SK-N-SH treated with all-trans-retinoic acid at 6 μM for 48 hours (cell line): ENCODE results near the gene DIP2B.

Source experiments
- ATAC-seq: fragments of 200-7000 bp; cut with Tn5 transposase; 3 replicates; pipeline ENCODE4 v1.9.1; 2020; ENCODE audit warnings: mild to moderate bottlenecking, moderate library complexity
- ARNTL ChIP-seq: fragments of 450-650 bp; formaldehyde crosslinking; IDR thresholded peaks from 2 replicates; pipeline ENCODE4 v1.5.0; 2020; ENCODE audit warnings: low read depth, mild to moderate bottlenecking, moderate library complexity, borderline replicate concordance
- BACH2 ChIP-seq: fragments of 250-450 bp; sonication (Bioruptor Pico); IDR thresholded peaks from 2 replicates; pipeline ENCODE4 v1.9.0; 2021; ENCODE audit warnings: mild to moderate bottlenecking, borderline replicate concordance
- CREB5 ChIP-seq: fragments of 250-450 bp; sonication (Bioruptor Pico); IDR thresholded peaks from 2 replicates; pipeline ENCODE4 v1.5.1; 2020; ENCODE audit warnings: low read depth, mild to moderate bottlenecking, moderate library complexity
- CSDC2 ChIP-seq: fragments of 250-450 bp; sonication (Bioruptor Pico); IDR thresholded peaks from 2 replicates; pipeline ENCODE4 v1.5.0; 2020; ENCODE audit warnings: mild to moderate bottlenecking, moderate library complexity
- CSRNP3 ChIP-seq: fragments of 250-450 bp; sonication (Bioruptor Pico); IDR thresholded peaks from 2 replicates; pipeline ENCODE4 v1.5.1; 2021; ENCODE audit warnings: mild to moderate bottlenecking, moderate library complexity
- GLIS3 ChIP-seq: fragments of 250-450 bp; sonication (Bioruptor Pico); IDR thresholded peaks from 2 replicates; pipeline ENCODE4 v1.5.0; 2020; ENCODE audit warnings: mild to moderate bottlenecking, moderate library complexity
- ISL1 ChIP-seq: fragments of 250-450 bp; sonication (Bioruptor Pico); IDR thresholded peaks from 2 replicates; pipeline ENCODE4 v2.1.2; 2022; ENCODE audit warnings: mild to moderate bottlenecking, moderate library complexity
- OSR1 ChIP-seq: fragments of 250-450 bp; sonication (Bioruptor Pico); IDR thresholded peaks from 2 replicates; pipeline ENCODE4 v1.8.0; 2022; ENCODE audit warnings: moderate library complexity, mild to moderate bottlenecking, inconsistent platforms
- PATZ1 ChIP-seq: fragments of 250-450 bp; sonication (Bioruptor Pico); IDR thresholded peaks from 2 replicates; pipeline ENCODE4 v1.8.0; 2020; ENCODE audit warnings: mild to moderate bottlenecking, moderate library complexity, borderline replicate concordance
- POU6F1 ChIP-seq: fragments of 250-450 bp; sonication (Bioruptor Pico); IDR thresholded peaks from 2 replicates; pipeline ENCODE4 v1.8.0; 2021; ENCODE audit warnings: low read depth, mild to moderate bottlenecking, moderate library complexity, borderline replicate concordance
- RARB ChIP-seq: fragments of 250-450 bp; sonication (Bioruptor Pico); IDR thresholded peaks from 2 replicates; pipeline ENCODE4 v1.8.0; 2021; ENCODE audit warnings: mild to moderate bottlenecking, moderate library complexity
- SNAI2 ChIP-seq: fragments of 250-450 bp; sonication (Bioruptor Pico); IDR thresholded peaks from 2 replicates; pipeline ENCODE4 v1.5.0; 2020; ENCODE audit warnings: mild to moderate bottlenecking, moderate library complexity
- TCF4 ChIP-seq: fragments of 250-450 bp; sonication (Bioruptor Pico); IDR thresholded peaks from 2 replicates; pipeline ENCODE4 v1.8.0; 2021; ENCODE audit warnings: mild to moderate bottlenecking, moderate library complexity, borderline replicate concordance
- TOX ChIP-seq: fragments of 250-450 bp; sonication (Bioruptor Pico); IDR thresholded peaks from 2 replicates; pipeline ENCODE4 v1.8.0; 2021; ENCODE audit warnings: mild to moderate bottlenecking, moderate library complexity, borderline replicate concordance
- TSHZ2 ChIP-seq: fragments of 250-450 bp; sonication (Bioruptor Pico); IDR thresholded peaks from 2 replicates; pipeline ENCODE4 v1.5.0; 2020; ENCODE audit warnings: mild to moderate bottlenecking, moderate library complexity
- ZC3H10 ChIP-seq: fragments of 250-450 bp; sonication (Bioruptor Pico); IDR thresholded peaks from 2 replicates; pipeline ENCODE4 v1.5.1; 2021; ENCODE audit warnings: mild to moderate bottlenecking, moderate library complexity
- ZFP3 ChIP-seq: fragments of 250-450 bp; sonication (Bioruptor Pico); IDR thresholded peaks from 2 replicates; pipeline ENCODE4 v1.5.0; 2020; ENCODE audit warnings: mild to moderate bottlenecking, moderate library complexity
- ZFP30 ChIP-seq: fragments of 450-650 bp; formaldehyde crosslinking; IDR thresholded peaks from 2 replicates; pipeline ENCODE4 v1.5.0; 2022; ENCODE audit warnings: mild to moderate bottlenecking, moderate library complexity
- ZNF565 ChIP-seq: fragments of 450-650 bp; formaldehyde crosslinking; conservative IDR thresholded peaks from 2 replicates; pipeline ENCODE4 v1.5.0; 2020; ENCODE audit warnings: low read depth, mild to moderate bottlenecking, moderate library complexity
- ZNF70 ChIP-seq: fragments of 450-650 bp; formaldehyde crosslinking; IDR thresholded peaks from 2 replicates; pipeline ENCODE4 v1.5.0; 2020; ENCODE audit warnings: mild to moderate bottlenecking, moderate library complexity
- ZNF8 ChIP-seq: fragments of 450-650 bp; formaldehyde crosslinking; IDR thresholded peaks from 2 replicates; pipeline ENCODE4 v1.5.0; 2020; ENCODE audit warnings: mild to moderate bottlenecking, moderate library complexity

Gene DIP2B

GRCh38 chr12:50524621-50525020 is 19.8 kb downstream of the DIP2B start:
- TF ChIP-seq CREB5 (no peak), OSR1 (CRISPR knock-in tag) (no peak), ZNF565 (CRISPR knock-in tag) (no peak), PATZ1 (CRISPR knock-in tag) (no peak), ZFP3 (CRISPR knock-in tag) (no peak), BACH2 (CRISPR knock-in tag) (no peak), ZNF70 (CRISPR knock-in tag) (no peak), RARB (CRISPR knock-in tag) (no peak), ZC3H10 (no peak), CSDC2 (CRISPR knock-in tag) (no peak), GLIS3 (CRISPR knock-in tag) (no peak), ISL1 (CRISPR knock-in tag) (no peak), SNAI2 (no peak), TSHZ2 (CRISPR knock-in tag) (no peak), TOX (CRISPR knock-in tag) (no peak), POU6F1 (CRISPR knock-in tag) (no peak), CSRNP3 (CRISPR knock-in tag) (no peak)
- no peak for ATAC-seq

- no peak for ATAC-seq
- TF ChIP-seq ZNF8 (CRISPR knock-in tag) (no peak), TCF4 (no peak), SNAI2 (no peak), ARNTL (CRISPR knock-in tag) (no peak), ZFP30 (no peak), ZNF70 (CRISPR knock-in tag) (no peak), GLIS3 (CRISPR knock-in tag) (no peak)
These were observed 20.6 kb downstream of the DIP2B start for GRCh38 chr12:50525422-50525821.

- TF ChIP-seq GLIS3 (CRISPR knock-in tag) (no peak), ISL1 (CRISPR knock-in tag) (no peak)
- no peak for ATAC-seq
These were observed 22.6 kb downstream of the DIP2B start for GRCh38 chr12:50527359-50527726.

- ATAC-seq: no peak
- TF ChIP-seq ARNTL (CRISPR knock-in tag): no peak
- no peak for TF ChIP-seq ZNF8 (CRISPR knock-in tag)
- TF ChIP-seq OSR1 (CRISPR knock-in tag): no peak
- TF ChIP-seq CSRNP3 (CRISPR knock-in tag): no peak
- no peak for TF ChIP-seq POU6F1 (CRISPR knock-in tag)
- no peak for TF ChIP-seq TCF4
- no peak for TF ChIP-seq TSHZ2 (CRISPR knock-in tag)
- TF ChIP-seq ZFP30: no peak
- no peak for TF ChIP-seq GLIS3 (CRISPR knock-in tag)
- TF ChIP-seq ZFP3 (CRISPR knock-in tag): no peak
These were observed 24.0 kb downstream of the DIP2B start for GRCh38 chr12:50528800-50529199.
